K562 (cell line): ENCODE results near the gene TMEM156. TPM values are rescaled to one million over a fixed set of nuclear protein-coding genes. Genes with fewer than 3 reads are reported as not detected.

Experiments
- DDX20 ChIP-seq: fragments of 450-650 bp; IDR thresholded peaks from 2 replicates; pipeline ENCODE4 v1.6.1; 2016; ENCODE audit warnings: missing genetic modification characterization, low read depth, mild to moderate bottlenecking, missing compliant biosample characterization, moderate library complexity
- FOXA1 ChIP-seq: fragments of 450-650 bp; IDR thresholded peaks from 2 replicates; pipeline ENCODE4 v1.6.1; 2016; ENCODE audit warnings: mild to moderate bottlenecking, borderline replicate concordance
- FOXP1 ChIP-seq: sonication (generic); formaldehyde crosslinking; IDR thresholded peaks from 2 replicates; pipeline ENCODE4 v1.8.0; 2022; ENCODE audit warnings: mild to moderate bottlenecking, missing genetic modification reagents
- L3MBTL2 ChIP-seq: fragments of 450-650 bp; IDR thresholded peaks from 2 replicates; pipeline ENCODE4 v1.6.1; 2016; ENCODE audit warnings: mild to moderate bottlenecking, moderate library complexity
- LEF1 ChIP-seq: fragments of 450-650 bp; IDR thresholded peaks from 2 replicates; pipeline ENCODE4 v1.6.1; 2016; ENCODE audit warnings: mild to moderate bottlenecking
- MBD2 ChIP-seq: sonication (generic); IDR thresholded peaks from 2 replicates; pipeline ENCODE4 v1.6.1; 2016; ENCODE audit warnings: low read depth, borderline replicate concordance
- MCM3 ChIP-seq: fragments of 450-650 bp; IDR thresholded peaks from 2 replicates; pipeline ENCODE4 v1.6.1; 2016
- MED1 ChIP-seq: sonication (generic); formaldehyde crosslinking; IDR thresholded peaks from 2 replicates; pipeline ENCODE4 v1.8.1; 2023; ENCODE audit warnings: missing genetic modification reagents, borderline replicate concordance
- MEF2A ChIP-seq: IDR thresholded peaks from 2 replicates; pipeline ENCODE4 v1.6.1; 2011; ENCODE audit warnings: low read depth, mild to moderate bottlenecking, low read length, moderate library complexity; ENCODE audit not compliant: control insufficient read depth
- PHB2 ChIP-seq: fragments of 450-650 bp; IDR thresholded peaks from 2 replicates; pipeline ENCODE4 v1.6.1; 2017; ENCODE audit warnings: low read depth
- RAD51 ChIP-seq: fragments of 450-650 bp; IDR thresholded peaks from 2 replicates; pipeline ENCODE4 v1.7.1; 2016; ENCODE audit warnings: low read depth, mild to moderate bottlenecking, borderline replicate concordance
- RBBP5 ChIP-seq: fragments of 200-600 bp; sonication (generic); IDR thresholded peaks from 2 replicates; pipeline ENCODE4 v1.6.1; 2012; ENCODE audit warnings: borderline replicate concordance, mild to moderate bottlenecking, low read length, control low read depth, inconsistent platforms; ENCODE audit not compliant: insufficient read depth, poor library complexity, severe bottlenecking
- TCFL5 ChIP-seq: fragments of 250-450 bp; sonication (Bioruptor Pico); conservative IDR thresholded peaks from 2 replicates; pipeline ENCODE4 v1.6.1; 2021; ENCODE audit warnings: mild to moderate bottlenecking, moderate library complexity, matching md5 sums
- TEAD4 ChIP-seq, 2 experiments: sonication (generic) in 1 of 2; formaldehyde crosslinking in 1 of 2; IDR thresholded peaks; 2 replicates each; pipeline versions ENCODE4 v1.6.1 to v1.8.0; 2012 to 2022; ENCODE audit warnings: borderline replicate concordance in 1 of 2, inconsistent platforms in 1 of 2, low read length in 1 of 2, mild to moderate bottlenecking in 1 of 2, missing genetic modification reagents in 1 of 2
- TGIF2 ChIP-seq: sonication (generic); formaldehyde crosslinking; IDR thresholded peaks from 2 replicates; pipeline ENCODE4 v1.8.1; 2022; ENCODE audit warnings: mild to moderate bottlenecking, missing genetic modification reagents, moderate library complexity
- THRA ChIP-seq: fragments of 450-650 bp; IDR thresholded peaks from 2 replicates; pipeline ENCODE4 v1.6.1; 2017; ENCODE audit warnings: mild to moderate bottlenecking, moderate library complexity
- ZBTB12 ChIP-seq: fragments of 250-450 bp; sonication (Bioruptor Pico); IDR thresholded peaks from 2 replicates; pipeline ENCODE4 v1.4.0; 2020
- ZKSCAN3 ChIP-seq: fragments of 250-450 bp; sonication (Bioruptor Pico); IDR thresholded peaks from 2 replicates; pipeline ENCODE4 v1.4.0; 2020
- ZNF197 ChIP-seq: fragments of 200-800 bp; sonication (Bioruptor generic); IDR thresholded peaks from 2 replicates; pipeline ENCODE4 v1.6.1; 2016; ENCODE audit warnings: low read depth, missing genetic modification characterization, missing compliant biosample characterization
- polyA plus RNA-seq, 8 experiments: library from polyadenylated mRNA; depleted of rRNA in 4 of 8; stranded (reverse) in 5 of 8; unstranded in 3 of 8; fragments of >200 nt; fragmentation: Nextera tagmentation in 2 of 8; fragmentation: Illumina TruSeq in 1 of 8; extraction: Ambion mirVana in 2 of 8; extraction: Trizol in 1 of 8; gene quantifications; 2 replicates each; pipeline versions ENCODE4 v1.2.1 to v1.2.3, GENCODE V29; 2011 to 2014; ENCODE audit warnings: inconsistent platforms in 1 of 8, missing spikeins in 1 of 8
- total RNA-seq, 7 experiments: library from RNA; depleted of rRNA in 6 of 7; stranded (reverse); fragments of >200 nt in 6 of 7; fragmentation: Illumina TruSeq in 2 of 7; extraction: Trizol in 2 of 7; gene quantifications; 2 replicates each; pipeline versions ENCODE4 v1.2.1 to v1.2.3, GENCODE V29; 2011 to 2021; ENCODE audit warnings: low replicate concordance in 1 of 7
- TF ChIP-seq, protein P1 (sequence below): fragments of 450-650 bp; IDR thresholded peaks from 2 replicates; pipeline ENCODE4 v1.6.1; 2017; ENCODE audit warnings: antibody characterized with exemption, mild to moderate bottlenecking

TMEM156 gene
- total and polyA plus RNA-seq, 9 of the 15 experiments (the other 6 are each of a cell fraction or from before 2014, with no cell fraction given) = 3.5 to 9.6 (median 6.4) TPM

DNA sequence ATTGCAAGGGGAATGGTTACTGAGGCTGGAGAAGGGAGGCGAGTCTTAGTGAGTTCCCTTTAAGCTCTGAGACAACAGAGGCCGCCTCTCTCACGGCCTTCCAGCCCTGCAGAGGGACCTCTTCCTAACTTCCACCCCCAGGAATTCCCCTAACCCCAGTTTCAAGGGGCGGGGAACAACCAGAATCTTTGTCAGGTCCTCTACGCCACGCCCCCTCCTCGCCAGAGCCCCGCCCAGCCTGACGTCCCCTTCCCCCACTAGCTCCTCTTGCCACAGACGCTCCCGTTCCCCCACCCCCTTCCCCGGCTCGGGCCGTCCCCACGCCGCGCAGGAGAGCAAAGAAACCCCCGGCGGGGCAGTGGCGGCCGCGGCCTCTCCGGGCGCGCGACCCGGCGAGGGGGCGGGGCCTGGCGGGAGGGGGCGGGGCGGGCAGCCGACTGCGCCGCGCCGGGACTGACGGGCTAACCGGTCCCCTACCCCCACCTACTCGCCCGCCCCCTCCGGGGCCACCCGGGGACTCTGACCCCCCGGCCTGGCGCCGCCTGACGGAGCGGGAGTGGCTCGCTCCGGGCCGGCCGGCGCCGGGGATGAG lies 12.3 kb upstream of the TMEM156 start (continued):
- TF ChIP-seq ZNF197 (no peak), MCM3 (no peak), MED1 (CRISPR knock-in tag) (no peak), MEF2A (no peak), ZKSCAN3 (no peak), PHB2 (no peak), RBBP5 (no peak), TGIF2 (no peak), LEF1 (peak; percentile 7; the same call in 1 of the 2 replicates), DDX20 (no peak), MBD2 (peak; percentile 55), FOXA1 (no peak), THRA (no peak), TEAD4 (IDR thresholded peaks at IDR 0.05; ENCODE audit: low read length) (peak; percentile 56), TEAD4 (CRISPR knock-in tag; IDR thresholded peaks at IDR 0.05; ENCODE audit: borderline replicate concordance) (no peak), RAD51 (no peak), ZBTB12 (CRISPR knock-in tag) (no peak), FOXP1 (CRISPR knock-in tag) (no peak), L3MBTL2 (no peak), TCFL5 (CRISPR knock-in tag) (no peak)
- TF ChIP-seq, protein P1, sequence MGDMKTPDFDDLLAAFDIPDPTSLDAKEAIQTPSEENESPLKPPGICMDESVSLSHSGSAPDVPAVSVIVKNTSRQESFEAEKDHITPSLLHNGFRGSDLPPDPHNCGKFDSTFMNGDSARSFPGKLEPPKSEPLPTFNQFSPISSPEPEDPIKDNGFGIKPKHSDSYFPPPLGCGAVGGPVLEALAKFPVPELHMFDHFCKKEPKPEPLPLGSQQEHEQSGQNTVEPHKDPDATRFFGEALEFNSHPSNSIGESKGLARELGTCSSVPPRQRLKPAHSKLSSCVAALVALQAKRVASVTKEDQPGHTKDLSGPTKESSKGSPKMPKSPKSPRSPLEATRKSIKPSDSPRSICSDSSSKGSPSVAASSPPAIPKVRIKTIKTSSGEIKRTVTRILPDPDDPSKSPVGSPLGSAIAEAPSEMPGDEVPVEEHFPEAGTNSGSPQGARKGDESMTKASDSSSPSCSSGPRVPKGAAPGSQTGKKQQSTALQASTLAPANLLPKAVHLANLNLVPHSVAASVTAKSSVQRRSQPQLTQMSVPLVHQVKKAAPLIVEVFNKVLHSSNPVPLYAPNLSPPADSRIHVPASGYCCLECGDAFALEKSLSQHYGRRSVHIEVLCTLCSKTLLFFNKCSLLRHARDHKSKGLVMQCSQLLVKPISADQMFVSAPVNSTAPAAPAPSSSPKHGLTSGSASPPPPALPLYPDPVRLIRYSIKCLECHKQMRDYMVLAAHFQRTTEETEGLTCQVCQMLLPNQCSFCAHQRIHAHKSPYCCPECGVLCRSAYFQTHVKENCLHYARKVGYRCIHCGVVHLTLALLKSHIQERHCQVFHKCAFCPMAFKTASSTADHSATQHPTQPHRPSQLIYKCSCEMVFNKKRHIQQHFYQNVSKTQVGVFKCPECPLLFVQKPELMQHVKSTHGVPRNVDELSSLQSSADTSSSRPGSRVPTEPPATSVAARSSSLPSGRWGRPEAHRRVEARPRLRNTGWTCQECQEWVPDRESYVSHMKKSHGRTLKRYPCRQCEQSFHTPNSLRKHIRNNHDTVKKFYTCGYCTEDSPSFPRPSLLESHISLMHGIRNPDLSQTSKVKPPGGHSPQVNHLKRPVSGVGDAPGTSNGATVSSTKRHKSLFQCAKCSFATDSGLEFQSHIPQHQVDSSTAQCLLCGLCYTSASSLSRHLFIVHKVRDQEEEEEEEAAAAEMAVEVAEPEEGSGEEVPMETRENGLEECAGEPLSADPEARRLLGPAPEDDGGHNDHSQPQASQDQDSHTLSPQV = no peak
